GM08714 (cell line): Measurements from ENCODE around the gene BBS9.
"Not testable (repeated sequence)": the region's sequence is repeated elsewhere in the genome, so short reads cannot be mapped to it uniquely, and the experiment has no call there.

Experiments
- H3K4me3 ChIP-seq: fragments of 200-500 bp; sonication (Bioruptor generic); 2 replicates; pipeline ENCODE4 v1.5.1; 2014; ENCODE audit warnings: mild to moderate bottlenecking, low read length, inconsistent platforms
- ZNF274 ChIP-seq: IDR thresholded peaks from 2 replicates; pipeline ENCODE4 v1.6.1; 2012; ENCODE audit warnings: mild to moderate bottlenecking, low read depth, low read length

BBS9 gene

DNA sequence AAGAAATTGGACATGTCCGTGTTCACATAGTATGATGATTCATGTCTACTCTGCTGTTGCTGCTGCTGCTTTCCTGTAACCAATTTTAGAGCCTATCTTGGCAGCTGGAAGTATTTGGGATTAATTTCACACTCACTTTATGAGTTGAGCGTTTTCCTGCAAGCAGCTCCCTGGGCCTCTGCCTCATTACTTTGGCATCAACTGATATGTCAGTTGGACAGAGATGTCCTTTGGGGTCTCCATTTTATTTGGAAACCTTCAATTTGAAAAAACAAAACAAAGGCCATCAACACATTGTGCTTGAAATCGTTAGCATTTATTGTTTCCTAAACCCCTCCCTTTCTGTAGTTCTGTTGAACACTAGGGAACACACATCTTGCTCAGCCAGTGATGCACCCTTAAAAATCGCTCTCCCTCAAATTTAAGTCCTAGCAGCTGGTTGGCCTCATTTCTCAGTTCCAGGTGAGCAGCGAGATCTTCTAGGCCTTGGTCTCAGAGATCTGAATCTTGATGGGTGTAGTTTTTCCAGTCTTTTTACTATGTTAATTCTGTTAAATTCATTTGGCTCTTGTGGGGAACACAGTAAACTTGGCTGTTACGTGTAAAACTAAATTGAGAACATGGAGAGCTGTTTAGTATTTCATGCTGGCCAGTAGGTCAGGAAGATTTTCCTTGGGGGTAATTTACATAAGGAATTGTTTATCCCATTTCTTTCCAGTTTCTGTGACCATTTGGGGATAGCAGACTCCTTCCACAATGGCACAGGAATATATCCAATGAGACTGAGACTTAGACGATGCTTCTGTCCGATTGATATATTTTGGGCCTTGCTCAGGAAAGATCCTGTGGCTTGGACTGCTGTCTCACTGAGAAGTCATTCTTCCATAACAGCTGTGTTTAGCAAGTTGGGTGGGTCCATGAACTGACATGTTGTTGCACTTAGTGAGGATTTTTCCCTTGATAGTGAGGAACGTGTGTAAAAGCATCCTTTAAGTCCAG lies 371.6 kb downstream of the BBS9 start:
- no peak for TF ChIP-seq ZNF274
- no peak overlapping the region for H3K4me3 ChIP-seq

DNA sequence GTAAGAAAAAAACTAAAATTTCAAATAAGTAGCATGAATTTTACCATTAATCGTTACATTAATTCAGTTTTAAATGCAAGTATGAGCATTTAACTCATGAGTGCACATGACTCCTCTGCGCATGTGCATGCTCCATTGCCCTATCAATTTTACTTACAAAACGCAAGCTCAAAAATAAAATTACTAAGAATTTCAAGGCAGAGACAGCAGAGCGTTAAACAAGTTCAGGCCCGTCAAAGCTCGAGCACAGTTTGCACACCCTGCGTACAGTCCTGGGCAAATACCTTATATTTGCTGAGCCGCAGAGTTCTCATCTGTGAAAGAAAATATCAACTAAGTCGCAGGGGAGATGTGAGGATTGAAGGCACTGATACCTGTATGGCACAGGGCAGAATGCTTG lies 373.6 kb downstream of the BBS9 start:
- TF ChIP-seq ZNF274, result no peak
- no peak overlapping the region for H3K4me3 ChIP-seq

DNA sequence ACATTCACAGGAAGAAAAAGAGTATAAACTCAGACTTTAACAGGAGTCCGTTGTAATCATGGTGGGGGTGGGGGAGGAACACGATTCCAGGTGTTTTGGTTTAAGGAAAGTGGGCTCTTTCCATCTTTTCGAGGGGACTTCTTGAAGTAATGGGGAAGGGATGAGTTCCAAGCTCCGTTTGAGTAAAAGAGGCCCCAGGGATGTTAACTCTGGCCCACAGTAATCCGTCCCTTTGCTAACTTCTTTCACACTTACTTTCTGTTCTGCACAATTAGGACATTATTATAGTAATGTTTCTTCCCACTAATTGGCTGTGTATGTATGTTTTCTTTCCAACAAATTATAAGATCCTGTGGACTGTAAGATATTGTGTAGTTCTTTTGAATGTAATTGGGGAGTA lies 374.4 kb downstream of the BBS9 start:
- no peak overlapping the region for H3K4me3 ChIP-seq
- TF ChIP-seq ZNF274, result no peak

DNA sequence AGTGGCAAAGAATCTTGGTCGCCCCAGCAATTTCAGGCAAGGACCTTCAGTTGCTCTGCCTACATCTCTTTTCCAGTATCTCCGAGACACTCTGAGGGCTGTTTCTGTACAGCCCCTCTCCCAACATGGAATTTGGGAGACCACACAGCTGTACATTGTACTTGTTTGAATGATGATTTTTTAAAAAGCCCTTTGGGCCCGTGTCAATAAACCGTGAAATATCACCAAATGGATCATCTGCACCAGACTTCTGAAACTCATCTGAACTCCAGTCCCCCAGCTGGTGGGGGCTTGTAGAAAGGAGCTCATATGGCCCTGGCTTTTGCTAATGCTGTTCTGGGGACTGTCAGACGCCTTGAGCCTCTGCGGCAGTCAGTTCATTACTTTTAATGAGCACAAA lies 374.9 kb downstream of the BBS9 start:
- no peak for TF ChIP-seq ZNF274
- H3K4me3 ChIP-seq, result no peak overlapping the region

DNA sequence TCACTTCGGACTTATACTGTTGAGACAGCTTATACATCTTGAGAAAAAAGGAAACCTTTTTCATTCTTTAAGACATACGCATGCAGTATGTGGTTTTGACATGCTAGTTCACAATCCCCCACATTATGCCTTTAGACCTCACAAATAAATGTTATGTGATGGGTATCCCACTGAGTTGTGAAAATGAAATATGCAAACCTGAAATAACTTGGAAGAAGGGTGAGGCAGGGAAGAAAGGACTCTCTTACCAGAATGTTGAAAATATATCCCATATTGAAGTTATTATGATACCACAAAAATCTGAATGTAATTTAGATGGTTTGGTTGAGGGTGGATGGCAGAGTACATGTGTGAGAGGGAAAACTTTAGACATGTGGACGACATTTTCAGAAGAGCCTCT lies 379.8 kb downstream of the BBS9 start:
- TF ChIP-seq ZNF274, result no peak
- no peak overlapping the region for H3K4me3 ChIP-seq

DNA sequence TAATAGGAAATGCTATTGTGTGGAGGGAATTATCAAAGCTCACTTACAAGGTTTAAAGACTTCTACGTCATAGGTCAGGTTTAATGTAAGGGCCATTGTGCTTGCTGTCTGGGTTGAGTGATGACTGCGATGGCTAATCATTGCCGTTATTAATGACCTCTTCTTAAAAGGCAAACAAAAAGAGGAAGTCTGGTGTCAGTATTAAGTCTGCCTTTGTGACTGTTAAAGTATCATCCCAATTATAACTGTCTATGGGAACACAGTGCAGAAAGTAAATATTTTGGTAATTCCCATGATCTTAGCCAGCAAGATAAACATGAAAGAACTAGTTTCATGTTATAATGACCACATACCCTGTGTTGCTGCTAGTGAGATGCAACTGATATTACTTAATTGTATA lies 382.4 kb downstream of the BBS9 start:
- no peak overlapping the region for H3K4me3 ChIP-seq

DNA sequence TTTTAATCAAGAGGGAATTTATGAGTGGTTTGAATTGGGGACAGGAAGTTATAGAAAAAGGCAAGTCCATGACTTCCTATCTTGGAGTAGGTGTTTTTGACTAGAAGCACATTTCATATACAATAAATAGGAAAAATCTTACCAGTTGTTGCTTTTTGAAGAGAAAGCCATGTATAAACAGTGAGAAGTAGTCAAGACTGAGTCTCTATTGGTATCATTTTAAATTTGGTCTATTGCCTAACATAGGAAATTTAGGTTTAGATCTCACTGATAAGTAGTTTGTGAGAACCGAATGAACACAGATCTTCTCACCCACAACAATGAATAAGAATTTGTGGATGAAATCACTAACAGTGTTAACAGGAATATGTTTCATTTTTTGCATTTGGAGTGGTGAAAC lies 387.2 kb downstream of the BBS9 start:
- no peak for TF ChIP-seq ZNF274
- H3K4me3 ChIP-seq, result no peak overlapping the region

More for the DNA sequence above, 382.4 kb downstream of the BBS9 start:
- TF ChIP-seq ZNF274, result no peak

DNA sequence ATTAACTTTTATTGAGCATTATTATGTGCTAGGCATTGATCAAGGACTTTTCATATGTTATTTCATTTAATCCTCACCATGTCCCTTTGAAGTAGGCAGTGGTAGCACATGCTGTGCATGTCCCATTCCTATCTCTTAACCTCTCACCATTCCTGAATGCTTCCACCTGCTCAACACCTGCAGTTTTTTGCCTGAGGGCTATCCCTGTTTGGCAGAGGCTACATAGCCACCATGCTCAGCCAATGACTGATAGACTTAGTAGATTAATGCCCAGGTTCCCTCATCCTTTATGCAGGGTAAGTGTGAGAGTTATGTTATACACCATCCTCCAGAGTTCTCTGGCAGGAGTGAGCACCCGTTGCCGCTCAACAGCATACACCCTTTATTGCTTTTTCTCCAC lies 387.8 kb downstream of the BBS9 start:
- H3K4me3 ChIP-seq, result no peak overlapping the region
- no peak for TF ChIP-seq ZNF274

DNA sequence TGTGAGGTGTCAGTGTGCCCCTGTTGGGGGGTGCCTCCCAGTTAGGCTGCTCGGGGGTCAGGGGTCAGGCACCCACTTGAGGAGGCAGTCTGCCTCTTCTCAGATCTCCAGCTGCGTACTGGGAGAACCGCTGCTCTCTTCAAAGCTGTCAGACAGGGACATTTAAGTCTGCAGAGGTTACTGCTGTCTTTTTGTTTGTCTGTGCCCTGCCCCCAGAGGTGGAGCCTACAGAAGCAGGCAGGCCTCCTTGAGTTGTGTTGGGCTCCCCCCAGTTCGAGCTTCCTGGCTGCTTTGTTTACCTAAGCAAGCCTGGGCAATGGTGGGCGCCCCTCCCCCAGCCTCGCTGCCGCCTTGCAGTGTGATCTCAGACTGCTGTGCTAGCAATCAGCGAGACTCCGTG lies 397.6 kb downstream of the BBS9 start:
- H3K4me3 ChIP-seq, result not testable (repeated sequence)

DNA sequence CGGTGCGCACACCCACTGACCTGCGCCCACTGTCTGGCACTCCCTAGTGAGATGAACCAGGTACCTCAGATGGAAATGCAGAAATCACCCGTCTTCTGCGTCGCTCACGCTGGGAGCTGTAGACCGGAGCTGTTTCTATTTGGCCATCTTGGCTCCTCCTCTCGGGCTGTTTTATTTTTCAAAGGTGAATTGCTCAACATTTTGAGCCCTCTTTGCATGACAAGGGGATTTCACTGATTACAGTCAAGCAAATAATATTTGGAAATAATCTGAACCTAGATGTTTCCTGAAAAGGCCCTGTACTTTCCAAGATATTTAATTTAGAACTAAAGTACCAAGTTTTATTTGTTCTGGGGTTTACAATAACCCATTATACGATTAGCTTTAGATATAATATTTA lies 398.2 kb downstream of the BBS9 start:
- not testable (repeated sequence) for H3K4me3 ChIP-seq

DNA sequence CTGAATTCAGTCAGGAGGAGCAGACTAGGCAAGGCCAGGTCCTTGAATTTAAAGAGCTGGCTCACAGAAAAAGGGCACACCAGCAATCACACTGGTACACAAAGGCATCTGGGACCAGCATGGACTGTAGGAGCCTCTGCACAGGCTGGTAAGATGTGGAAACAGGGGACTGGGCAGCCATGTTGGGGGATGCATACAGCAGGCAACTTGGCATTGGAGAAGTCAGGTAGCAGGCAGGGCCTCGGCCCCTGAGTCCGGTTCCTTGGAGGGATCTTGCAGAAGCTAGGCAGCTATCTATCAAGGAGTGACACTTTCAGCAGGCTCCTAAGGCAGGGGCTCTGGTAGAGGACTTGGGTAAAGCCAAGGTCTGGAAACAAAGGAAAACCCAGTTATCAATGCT lies 399.7 kb downstream of the BBS9 start:
- no peak overlapping the region for H3K4me3 ChIP-seq
- TF ChIP-seq ZNF274, result no peak

DNA sequence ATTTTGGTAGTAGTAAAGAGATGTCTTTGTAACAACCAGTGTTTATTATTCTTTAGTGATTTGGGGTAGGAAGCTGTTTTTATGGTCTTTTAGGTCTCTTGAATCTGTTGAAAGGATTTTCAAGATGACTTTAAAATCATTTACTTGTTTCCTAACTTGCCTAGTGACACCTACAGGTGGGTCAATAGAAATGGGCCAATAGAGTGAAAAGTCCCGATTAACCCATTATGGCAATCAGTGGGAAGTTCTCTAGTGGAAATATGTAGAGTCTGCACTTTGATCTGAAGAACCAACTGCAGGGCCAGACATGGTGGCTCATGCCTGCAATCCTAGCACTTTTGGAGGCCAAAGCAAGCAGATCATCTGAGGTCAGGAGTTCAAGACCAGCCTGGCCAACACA lies 401.3 kb downstream of the BBS9 start:
- no peak for TF ChIP-seq ZNF274
- no peak overlapping the region for H3K4me3 ChIP-seq

DNA sequence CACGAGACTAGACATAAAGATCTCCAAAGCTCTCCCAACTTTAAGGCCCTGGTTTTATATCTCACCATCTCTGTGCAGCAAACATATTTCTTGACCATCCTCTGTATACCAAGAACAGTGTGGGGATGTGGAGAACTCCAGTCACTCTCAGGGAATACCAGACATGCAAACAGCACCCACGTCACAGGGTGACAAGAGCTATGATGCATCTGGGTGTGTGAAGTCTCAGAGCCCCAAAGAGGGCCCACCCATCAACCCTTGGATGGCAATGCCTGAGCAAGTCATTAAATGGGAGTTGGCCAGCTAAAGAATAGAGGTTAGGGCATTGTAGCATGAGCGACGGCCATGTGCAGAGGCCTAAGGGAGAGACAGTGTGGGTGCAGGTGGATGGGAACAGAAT lies 402.5 kb downstream of the BBS9 start:
- TF ChIP-seq ZNF274, result no peak
- H3K4me3 ChIP-seq, result no peak overlapping the region

DNA sequence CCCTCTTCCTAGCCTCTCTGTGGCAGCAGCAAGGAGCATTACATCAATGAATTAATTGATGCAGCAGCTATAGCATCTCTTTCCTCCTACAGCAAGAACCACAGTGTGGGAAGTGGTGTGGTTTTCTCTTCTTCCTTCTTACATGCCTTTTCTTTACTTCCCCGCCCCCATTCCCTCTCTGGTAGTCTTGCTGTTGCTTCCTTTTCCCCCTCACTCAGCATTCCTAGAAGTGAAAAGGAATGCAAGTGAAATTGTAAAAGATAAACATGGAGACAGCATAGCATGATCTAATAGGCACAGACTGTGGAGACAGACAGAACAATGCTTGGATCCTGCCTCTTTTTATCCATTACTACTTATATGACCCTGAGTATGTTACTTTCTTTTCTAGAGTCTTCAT lies 405.5 kb downstream of the BBS9 start:
- no peak overlapping the region for H3K4me3 ChIP-seq
- TF ChIP-seq ZNF274, result no peak

DNA sequence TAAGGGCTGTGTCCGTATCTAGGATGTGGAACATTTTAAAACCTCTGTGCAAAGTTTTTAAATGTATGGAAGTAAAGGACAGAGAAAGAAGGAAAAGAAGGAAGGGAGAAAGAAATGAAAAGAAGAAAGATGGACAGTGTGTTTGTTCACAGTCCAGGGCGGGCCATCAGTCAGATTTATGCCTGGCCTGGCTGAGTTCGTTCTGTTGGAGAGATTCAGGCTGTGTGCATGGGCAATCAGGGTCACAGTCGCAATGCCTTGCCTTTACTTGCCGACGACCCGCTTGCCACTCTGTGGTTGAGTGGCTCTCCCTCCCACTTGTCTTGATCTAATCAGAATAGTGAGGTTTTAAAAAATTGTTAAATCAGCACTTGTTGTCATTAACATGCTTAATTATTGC lies 406.6 kb downstream of the BBS9 start:
- no peak for TF ChIP-seq ZNF274
- H3K4me3 ChIP-seq, result no peak overlapping the region
